ENCODE data around the gene SPOCK1. TPM values are rescaled to one million over a fixed set of nuclear protein-coding genes. Genes with fewer than 3 reads are reported as not detected.

Gene SPOCK1
- total and polyA plus RNA-seq, 2 experiments from 2014 or later = 268 to 471 TPM

DNA sequence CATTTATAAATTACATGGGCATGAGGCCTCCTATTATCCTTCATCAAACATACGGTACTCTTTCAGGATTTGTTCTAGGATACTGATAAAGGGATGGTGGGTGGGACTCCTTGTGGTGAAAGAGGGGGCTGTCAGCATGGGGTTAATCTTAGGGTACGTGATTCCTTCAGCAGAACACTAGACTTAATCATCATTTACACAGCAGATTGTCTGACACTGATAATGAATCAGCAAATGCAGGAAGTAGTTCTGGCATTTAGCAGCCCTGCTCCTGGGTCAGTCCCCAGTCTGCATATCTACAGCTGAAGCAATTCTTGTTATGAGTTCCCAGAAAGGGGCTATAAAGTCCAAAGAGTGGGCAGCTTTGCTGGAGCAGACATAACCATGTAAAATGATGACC lies 384.6 kb downstream of the SPOCK1 start:
- 0 out of 2 replicates have a peak, but pooled peaks cover 5% of the 10 kb centered on the region for H3F3A ChIP-seq (ENCODE audit: insufficient read depth)
- peaks cover 27% of the 10 kb centered on the region for H3K36me3 ChIP-seq (ENCODE audit: low read depth)
- H3K9me3 ChIP-seq (ENCODE audit: low read depth) = no peaks in the 10 kb centered on the region
- H3K4me1 ChIP-seq (ENCODE audit: insufficient read depth) = peaks cover 27% of the 10 kb centered on the region
- TF ChIP-seq EZH2phosphoT487 (IDR thresholded peaks at IDR 0.05; ENCODE audit: insufficient read depth, low read depth) = no peak
- no peak for TF ChIP-seq EZH2 (IDR thresholded peaks at IDR 0.05; ENCODE audit: insufficient read depth, poor library complexity, severe bottlenecking)
- H3K27ac ChIP-seq = peak overlapping the region; percentile 52
- H4K20me1 ChIP-seq (ENCODE audit: insufficient read depth) = 0 out of 2 replicates have a peak, but pooled peaks cover 7% of the 10 kb centered on the region
- WGBS, 2 experiments (ENCODE audit: low coverage in 1 of 2, low lambda C conversion rate in 2 of 2, missing lambda C conversion rate in 2 of 2) = 33 to 40% methylated on average over 2 of the region's 2 CpGs
- no peaks in the 10 kb centered on the region for H3K27me3 ChIP-seq (replicated peaks; ENCODE audit: insufficient read depth)
- no peak overlapping the region for H2AFZ ChIP-seq
- DNase-seq = peak; percentile 68
- no peak overlapping the region for H3K4me3 ChIP-seq
- H3K79me2 ChIP-seq (ENCODE audit: insufficient read depth) = peaks cover 17% of the 10 kb centered on the region; the same call in 1 of the 2 replicates
- peak overlapping the region; percentile 33 for H3K4me2 ChIP-seq (ENCODE audit: unreplicated experiment)
- no peak overlapping the region for H3K9ac ChIP-seq
- no peaks in the 10 kb centered on the region for H3K9me2 ChIP-seq (ENCODE audit: insufficient read depth)
- in situ Hi-C loops (cut with MboI) = no loop called here

GRCh38 chr5:137113939-137114338 lies 385.2 kb downstream of the SPOCK1 start:
- H3K4me1 ChIP-seq (ENCODE audit: insufficient read depth) = peaks cover 21% of the 10 kb centered on the region
- H2AFZ ChIP-seq = no peak overlapping the region
- TF ChIP-seq EZH2 (IDR thresholded peaks at IDR 0.05; ENCODE audit: insufficient read depth, poor library complexity, severe bottlenecking) (no peak), EZH2phosphoT487 (IDR thresholded peaks at IDR 0.05; ENCODE audit: insufficient read depth, low read depth) (no peak)
- H3K36me3 ChIP-seq (ENCODE audit: low read depth) = peaks cover 27% of the 10 kb centered on the region
- 0 out of 2 replicates have a peak, but pooled peaks cover 5% of the 10 kb centered on the region for H3F3A ChIP-seq (ENCODE audit: insufficient read depth)
- DNase-seq = no peak
- WGBS, 2 experiments (ENCODE audit: low coverage in 1 of 2, low lambda C conversion rate in 2 of 2, missing lambda C conversion rate in 2 of 2) = 60 to 69% methylated on average over 3 of the region's 3 CpGs
- no peak overlapping the region for H3K9ac ChIP-seq
- H4K20me1 ChIP-seq (ENCODE audit: insufficient read depth) = 0 out of 2 replicates have a peak, but pooled peaks cover 7% of the 10 kb centered on the region
- peak overlapping the region; percentile 33 for H3K4me2 ChIP-seq (ENCODE audit: unreplicated experiment)
- H3K9me3 ChIP-seq (ENCODE audit: low read depth) = no peaks in the 10 kb centered on the region
- in situ Hi-C loops (cut with MboI) = no loop called here
- H3K79me2 ChIP-seq (ENCODE audit: insufficient read depth) = peaks cover 17% of the 10 kb centered on the region; the same call in 1 of the 2 replicates
- H3K27ac ChIP-seq = peak overlapping the region; percentile 52
- H3K9me2 ChIP-seq (ENCODE audit: insufficient read depth) = no peaks in the 10 kb centered on the region
- no peaks in the 10 kb centered on the region for H3K27me3 ChIP-seq (replicated peaks; ENCODE audit: insufficient read depth)
- H3K4me3 ChIP-seq = no peak overlapping the region

DNA sequence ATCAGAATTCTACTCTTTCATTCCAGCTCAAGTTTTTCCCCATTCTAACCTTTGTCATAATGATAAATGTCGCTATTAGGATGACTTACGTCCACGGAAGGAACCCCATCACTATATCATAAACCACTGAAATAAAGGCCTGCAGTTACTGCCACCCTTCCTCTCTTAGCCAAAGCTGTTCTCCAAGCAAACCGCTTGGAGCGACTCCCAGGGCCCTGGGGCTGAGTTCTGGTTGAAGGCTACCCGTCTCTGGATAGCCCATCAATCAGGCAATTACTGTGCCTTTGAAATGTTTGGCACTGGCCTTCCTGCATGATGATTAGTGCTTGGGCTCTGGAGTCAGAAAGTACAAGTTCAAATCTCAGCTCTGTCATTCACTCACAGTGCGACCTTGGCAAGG lies 386.0 kb downstream of the SPOCK1 start:
- WGBS, 2 experiments (ENCODE audit: low coverage in 1 of 2, low lambda C conversion rate in 2 of 2, missing lambda C conversion rate in 2 of 2) = 84 to 88% methylated on average over 7 of the region's 7 CpGs
- 0 out of 2 replicates have a peak, but pooled peaks cover 7% of the 10 kb centered on the region for H4K20me1 ChIP-seq (ENCODE audit: insufficient read depth)

GRCh38 chr5:137105351-137106035 lies 393.6 kb downstream of the SPOCK1 start:
- Histone ChIP-seq H3K4me3 (no peak overlapping the region), H2AFZ (no peak overlapping the region), H3K79me2 (ENCODE audit: insufficient read depth) (peaks cover 13% of the 10 kb centered on the region), H3K4me1 (ENCODE audit: insufficient read depth) (peaks cover 14% of the 10 kb centered on the region; the same call in 1 of the 2 replicates), H4K20me1 (ENCODE audit: insufficient read depth) (peaks cover 4% of the 10 kb centered on the region; the same call in 1 of the 2 replicates), H3K4me2 (ENCODE audit: unreplicated experiment) (no peak overlapping the region), H3K9me3 (ENCODE audit: low read depth) (no peaks in the 10 kb centered on the region), H3K27me3 (replicated peaks; ENCODE audit: insufficient read depth) (no peaks in the 10 kb centered on the region), H3K9ac (no peak overlapping the region), H3F3A (ENCODE audit: insufficient read depth) (peaks cover 20% of the 10 kb centered on the region; the same call in 1 of the 2 replicates), H3K27ac (no peak overlapping the region), H3K36me3 (ENCODE audit: low read depth) (peaks cover 4% of the 10 kb centered on the region; the same call in 1 of the 2 replicates), H3K9me2 (ENCODE audit: insufficient read depth) (no peaks in the 10 kb centered on the region)
- TF ChIP-seq EZH2phosphoT487 (IDR thresholded peaks at IDR 0.05; ENCODE audit: insufficient read depth, low read depth) (no peak), EZH2 (IDR thresholded peaks at IDR 0.05; ENCODE audit: insufficient read depth, poor library complexity, severe bottlenecking) (no peak)
- in situ Hi-C loops (cut with MboI) = no loop called here
- 93 to 94% methylated on average over 11 of the region's 11 CpGs for WGBS, 2 experiments (ENCODE audit: low coverage in 1 of 2, low lambda C conversion rate in 2 of 2, missing lambda C conversion rate in 2 of 2)
- DNase-seq = no peak

More for the DNA sequence above, 386.0 kb downstream of the SPOCK1 start:
- no peak overlapping the region for H3K9ac ChIP-seq
- no peaks in the 10 kb centered on the region for H3K27me3 ChIP-seq (replicated peaks; ENCODE audit: insufficient read depth)
- H3K79me2 ChIP-seq (ENCODE audit: insufficient read depth) = peaks cover 17% of the 10 kb centered on the region; the same call in 1 of the 2 replicates
- H3K4me3 ChIP-seq = no peak overlapping the region
- H3K4me2 ChIP-seq (ENCODE audit: unreplicated experiment) = no peak overlapping the region
- H3K4me1 ChIP-seq (ENCODE audit: insufficient read depth) = peaks cover 18% of the 10 kb centered on the region
- H2AFZ ChIP-seq = no peak overlapping the region
- H3K36me3 ChIP-seq (ENCODE audit: low read depth) = peaks cover 27% of the 10 kb centered on the region
- H3K9me3 ChIP-seq (ENCODE audit: low read depth) = no peaks in the 10 kb centered on the region
- TF ChIP-seq EZH2phosphoT487 (IDR thresholded peaks at IDR 0.05; ENCODE audit: insufficient read depth, low read depth) (no peak), EZH2 (IDR thresholded peaks at IDR 0.05; ENCODE audit: insufficient read depth, poor library complexity, severe bottlenecking) (no peak)
- H3K27ac ChIP-seq = no peak overlapping the region
- H3F3A ChIP-seq (ENCODE audit: insufficient read depth) = 0 out of 2 replicates have a peak, but pooled peaks cover 5% of the 10 kb centered on the region
- no peaks in the 10 kb centered on the region for H3K9me2 ChIP-seq (ENCODE audit: insufficient read depth)
- DNase-seq = no peak
- in situ Hi-C loops (cut with MboI) = no loop called here
